CD14-positive monocyte (primary cell): ENCODE data around the gene MAPK7. TPM values are rescaled to one million over a fixed set of nuclear protein-coding genes. Genes with fewer than 3 reads are reported as not detected.

ENCODE experiments used
- DNase-seq, 3 donors: peaks; one replicate each; pipeline ENCODE4 v3.0.0-alpha.2; 2011 to 2022
- H2AFZ ChIP-seq: 2 replicates; pipeline ENCODE4 v1.6.0; 2012; ENCODE audit warnings: mild to moderate bottlenecking, low read depth, low read length, inconsistent platforms; ENCODE audit not compliant: insufficient read depth, poor library complexity, severe bottlenecking
- H3K27ac ChIP-seq, 2 donors: 1 replicate in 1 of 2; 2 replicates in 1 of 2; pipeline ENCODE4 v1.5.1; 2012 to 2013; ENCODE audit warnings: low read length in 2 of 2, control low read depth in 1 of 2, inconsistent platforms in 1 of 2, low read depth in 1 of 2, mild to moderate bottlenecking in 1 of 2
- H3K27me3 ChIP-seq, 2 donors: one replicate each; pipeline versions ENCODE4 v1.6.0 to v1.6.1; 2011 to 2013; ENCODE audit warnings: low read length in 2 of 2; ENCODE audit not compliant: control insufficient read depth in 2 of 2, insufficient read depth in 2 of 2
- H3K36me3 ChIP-seq, 2 donors: replicated peaks in 1 of 2; 1 replicate in 1 of 2; 2 replicates in 1 of 2; pipeline versions ENCODE4 v1.5.1 to v1.6.1; 2012 to 2013; ENCODE audit warnings: low read length in 2 of 2, control low read depth in 1 of 2, inconsistent platforms in 1 of 2, mild to moderate bottlenecking in 1 of 2; ENCODE audit not compliant: insufficient read depth in 2 of 2, control insufficient read depth in 1 of 2
- H3K4me1 ChIP-seq, 2 donors: 1 replicate in 1 of 2; 2 replicates in 1 of 2; pipeline versions ENCODE4 v1.5.1 to v1.6.1; 2012 to 2013; ENCODE audit warnings: low read length in 2 of 2, control low read depth in 1 of 2, inconsistent platforms in 1 of 2, mild to moderate bottlenecking in 1 of 2, moderate library complexity in 1 of 2; ENCODE audit not compliant: insufficient read depth in 2 of 2, control insufficient read depth in 1 of 2
- H3K4me2 ChIP-seq: replicated peaks from 2 replicates; pipeline ENCODE3; 2012; ENCODE audit warnings: low read length, moderate library complexity, mild to moderate bottlenecking; ENCODE audit not compliant: poor library complexity, severe bottlenecking; ENCODE audit errors: extremely low read depth
- H3K4me3 ChIP-seq, 3 experiments: fragments of 200-600 bp in 1 of 3; sonication (generic) in 1 of 3; replicated peaks in 1 of 3; 1 replicate in 2 of 3; 2 replicates in 1 of 3; pipeline ENCODE4 v1.5.1; 2011 to 2013; ENCODE audit warnings: low read length in 3 of 3, mild to moderate bottlenecking in 3 of 3, control low read depth in 2 of 3, low read depth in 2 of 3, inconsistent platforms in 1 of 3, moderate library complexity in 1 of 3
- H3K79me2 ChIP-seq: 2 replicates; pipeline ENCODE4 v1.6.0; 2012; ENCODE audit warnings: mild to moderate bottlenecking, control low read depth, inconsistent platforms, low read length, moderate library complexity; ENCODE audit not compliant: insufficient read depth
- H3K9ac ChIP-seq: 2 replicates; pipeline ENCODE4 v1.6.0; 2017; ENCODE audit warnings: low read length, mild to moderate bottlenecking; ENCODE audit not compliant: insufficient read depth, poor library complexity, severe bottlenecking
- H3K9me3 ChIP-seq, 2 donors: replicated peaks in 1 of 2; 1 replicate in 1 of 2; 2 replicates in 1 of 2; pipeline versions ENCODE4 v1.5.1 to v1.6.1; 2012 to 2013; ENCODE audit warnings: low read length in 2 of 2, control low read depth in 1 of 2; ENCODE audit not compliant: control insufficient read depth in 1 of 2, insufficient read depth in 1 of 2
- H4K20me1 ChIP-seq: 2 replicates; pipeline ENCODE4 v1.6.0; 2012; ENCODE audit warnings: mild to moderate bottlenecking, low read length, control low read depth, moderate library complexity; ENCODE audit not compliant: insufficient read depth
- H3K27ac Mint-ChIP-seq, 7 donors: one replicate each; pipeline ENCODE4 v1.8.0; 2020; ENCODE audit warnings: mild to moderate bottlenecking in 7 of 7, mixed read lengths in 7 of 7, moderate library complexity in 6 of 7, inconsistent platforms in 2 of 7
- H3K27me3 Mint-ChIP-seq, 3 donors: one replicate each; pipeline ENCODE4 v1.8.0; 2021 to 2022; ENCODE audit warnings: low read depth in 3 of 3, mild to moderate bottlenecking in 3 of 3, mixed read lengths in 3 of 3, moderate library complexity in 3 of 3, inconsistent platforms in 1 of 3
- H3K36me3 Mint-ChIP-seq, 2 donors: one replicate each; pipeline ENCODE4 v1.8.0; 2020; ENCODE audit warnings: mixed read lengths in 2 of 2, inconsistent platforms in 1 of 2, mild to moderate bottlenecking in 1 of 2
- H3K4me1 Mint-ChIP-seq: one replicate; pipeline ENCODE4 v1.8.0; 2020; ENCODE audit warnings: mild to moderate bottlenecking, mixed read lengths
- H3K4me3 Mint-ChIP-seq, 2 donors: one replicate each; pipeline ENCODE4 v1.8.0; 2020; ENCODE audit warnings: mild to moderate bottlenecking in 2 of 2, mixed read lengths in 2 of 2, moderate library complexity in 1 of 2
- H3K9me3 Mint-ChIP-seq, 7 donors: one replicate each; pipeline ENCODE4 v1.8.0; 2020 to 2022; ENCODE audit warnings: mixed read lengths in 7 of 7, mild to moderate bottlenecking in 6 of 7, moderate library complexity in 6 of 7, inconsistent platforms in 2 of 7
- CTCF ChIP-seq: fragments of 200-600 bp; IDR thresholded peaks from one replicate; pipeline ENCODE4 v1.8.0; 2022; ENCODE audit warnings: antibody characterized with exemption, mild to moderate bottlenecking
- WGBS: methylation state at CpG from one replicate; pipeline ENCODE4 v1.1.5; 2013; ENCODE audit warnings: missing lambda C conversion rate; ENCODE audit not compliant: insufficient coverage; 5-methylcytosine and 5-hydroxymethylcytosine counted together
- intact Hi-C, 2 donors: fragments of 100-400 bp; cut with micrococcal nuclease; formaldehyde crosslinking; loops; one replicate each; pipeline versions ENCODE4 v1.15.0 to v1.15.1; 2023
- polyA plus RNA-seq, 3 donors: library from polyadenylated mRNA; depleted of rRNA in 1 of 3; unstranded in 2 of 3; stranded (reverse) in 1 of 3; fragments of 300-500 nt in 2 of 3; fragments of >200 nt in 1 of 3; fragmentation: Illumina TruSeq in 2 of 3; gene quantifications; 1 replicate in 2 of 3; 2 replicates in 1 of 3; pipeline ENCODE4 v1.2.3, GENCODE V29; 2012 to 2021

The MAPK7 gene
- polyA plus RNA-seq, 3 donors = 9.3 to 130 (median 10.0) TPM

GRCh38 chr17:19347323-19348080 is 30.8 kb upstream of the MAPK7 start:
- H3K4me3 ChIP-seq = no peak overlapping the region
- no peaks in the 10 kb centered on the region for H3K36me3 Mint-ChIP-seq
- no peak overlapping the region for H3K4me3 Mint-ChIP-seq
- DNase-seq = no peak
- H3K9ac ChIP-seq = no peak overlapping the region
- H3K4me2 ChIP-seq = no peak overlapping the region
- 95% methylated on average over 12 of the region's 13 CpGs for WGBS
- no peak overlapping the region for H3K27ac ChIP-seq
- peaks cover 2 to 18% (median 7%) of the 10 kb centered on the region in 3 donors for H3K27me3 Mint-ChIP-seq
- H3K9me3 ChIP-seq = no peaks in the 10 kb centered on the region
- TF ChIP-seq CTCF = no peak
- no peak overlapping the region for H2AFZ ChIP-seq
- H4K20me1 ChIP-seq = no peaks in the 10 kb centered on the region
- H3K79me2 ChIP-seq = no peaks in the 10 kb centered on the region
- H3K27me3 ChIP-seq = no peaks in the 10 kb centered on the region
- H3K4me1 Mint-ChIP-seq = no peaks in the 10 kb centered on the region
- no peaks in the 10 kb centered on the region for H3K4me1 ChIP-seq
- H3K36me3 ChIP-seq = no peaks in the 10 kb centered on the region
- no peak overlapping the region for H3K27ac Mint-ChIP-seq
- H3K9me3 Mint-ChIP-seq = no peaks in the 10 kb centered on the region
- intact Hi-C loops = no loop called here

GRCh38 chr17:19348081-19348650 is 30.1 kb upstream of the MAPK7 start:
- Histone ChIP-seq H3K4me3 (no peak overlapping the region), H3K27ac (no peak overlapping the region), H3K4me1 (no peaks in the 10 kb centered on the region), H3K9me3 (no peaks in the 10 kb centered on the region), H3K36me3 (no peaks in the 10 kb centered on the region), H3K27me3 (no peaks in the 10 kb centered on the region), H3K4me2 (no peak overlapping the region), H2AFZ (no peak overlapping the region), H3K79me2 (no peaks in the 10 kb centered on the region), H3K9ac (no peak overlapping the region), H4K20me1 (no peaks in the 10 kb centered on the region)
- H3K9me3 Mint-ChIP-seq = no peaks in the 10 kb centered on the region
- no peak overlapping the region for H3K27ac Mint-ChIP-seq
- peaks cover 2 to 17% (median 7%) of the 10 kb centered on the region in 3 donors for H3K27me3 Mint-ChIP-seq
- intact Hi-C loops = no loop called here
- WGBS = 86% methylated on average over 2 of the region's 9 CpGs
- DNase-seq = no peak
- no peak overlapping the region for H3K4me3 Mint-ChIP-seq
- no peak for TF ChIP-seq CTCF
- no peaks in the 10 kb centered on the region for H3K36me3 Mint-ChIP-seq
- no peaks in the 10 kb centered on the region for H3K4me1 Mint-ChIP-seq
